GM18505 (cell line): ENCODE data around the gene GMDS.

ENCODE experiments used
- ATAC-seq: cut with Tn5 transposase; IDR thresholded peaks from one replicate; pipeline ENCODE4 v1.9.1; 2021; ENCODE audit not compliant: unreplicated experiment
- POLR2A ChIP-seq: IDR thresholded peaks from 4 replicates; pipeline ENCODE4 v1.6.1; 2011; ENCODE audit warnings: borderline replicate concordance; ENCODE audit not compliant: insufficient read depth, insufficient read length; ENCODE audit errors: extremely low read depth

Gene GMDS

GRCh38 chr6:1603708-1604107, 641.7 kb downstream of the GMDS start:
- no peak for TF ChIP-seq POLR2A
- no peak for ATAC-seq

- TF ChIP-seq POLR2A = no peak
- ATAC-seq = no peak
Measured at GRCh38 chr6:1602049-1602713, 643.2 kb downstream of the GMDS start.

- no peak for TF ChIP-seq POLR2A
- no peak for ATAC-seq
Measured at GRCh38 chr6:1601158-1602048, 644.0 kb downstream of the GMDS start.

DNA sequence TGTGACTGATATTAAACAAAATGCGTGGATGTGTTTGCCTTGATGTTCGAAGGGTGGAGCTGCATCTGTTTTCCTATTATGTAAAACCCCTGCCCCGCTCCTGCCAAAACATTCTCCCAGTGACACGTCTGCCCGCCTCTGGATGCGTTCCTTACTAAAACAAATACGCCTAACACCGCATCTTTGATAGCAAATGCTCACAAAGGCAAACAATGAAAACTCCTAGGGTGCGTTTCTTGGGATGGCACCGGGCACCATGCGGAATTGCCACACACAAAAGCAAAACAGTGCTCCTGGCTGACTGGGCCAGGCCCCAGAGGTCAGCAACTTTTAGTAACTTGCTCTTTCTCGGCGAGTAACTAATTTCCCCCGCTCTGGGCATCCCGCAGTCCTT, 644.6 kb downstream of the GMDS start:
- no peak for ATAC-seq
- TF ChIP-seq POLR2A = no peak

DNA sequence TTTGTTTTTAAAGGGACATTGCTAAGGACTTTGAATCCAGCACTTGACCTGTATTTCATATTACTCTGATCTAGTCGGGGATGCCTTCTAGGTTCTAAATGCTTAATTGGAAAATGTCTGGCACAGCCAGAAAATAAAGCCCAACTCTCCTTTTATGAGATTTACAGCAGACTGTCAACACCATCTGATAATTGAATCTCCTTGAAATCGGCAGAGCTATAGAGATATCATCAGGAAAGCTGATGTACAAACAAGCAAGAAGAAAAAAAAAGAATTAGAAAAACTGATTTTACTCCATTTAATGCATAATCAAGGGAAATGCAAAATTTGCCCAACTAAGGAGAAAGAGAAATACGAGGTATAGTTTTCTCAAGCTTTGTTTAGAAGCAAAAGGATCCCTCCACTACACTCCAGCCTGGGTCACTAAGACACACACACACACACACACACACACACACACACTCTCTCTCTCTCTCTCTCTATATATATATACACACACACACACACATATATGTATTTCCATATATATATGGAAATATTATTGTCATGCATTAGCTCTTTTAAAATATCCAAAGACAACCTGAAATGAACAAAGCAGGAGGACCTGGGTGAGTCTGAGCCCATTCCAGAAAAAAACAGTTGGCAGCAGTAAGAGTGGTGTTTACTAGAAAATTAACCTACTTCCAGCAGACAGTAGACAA, 645.2 kb downstream of the GMDS start:
- no peak for ATAC-seq
- no peak for TF ChIP-seq POLR2A

DNA sequence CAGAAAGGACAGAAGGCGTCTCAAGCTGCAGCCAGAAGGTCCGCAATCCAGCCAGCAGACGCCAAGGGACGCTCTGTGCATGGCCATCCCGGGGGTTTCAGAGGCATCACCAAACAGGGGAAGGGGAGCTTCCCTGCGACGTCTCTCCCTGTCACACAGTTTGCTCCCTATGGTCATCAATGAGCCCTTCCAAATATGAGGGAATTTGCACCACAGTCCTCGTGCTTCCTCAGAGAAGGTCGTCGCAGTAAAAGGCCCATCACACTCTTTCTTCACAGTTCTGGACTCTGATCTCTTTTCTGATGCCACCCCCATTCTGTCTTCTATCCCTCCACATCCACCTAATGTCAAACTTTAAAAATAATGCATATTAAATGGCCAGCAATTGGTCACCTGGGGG, 645.9 kb downstream of the GMDS start:
- ATAC-seq = no peak
- no peak for TF ChIP-seq POLR2A

DNA sequence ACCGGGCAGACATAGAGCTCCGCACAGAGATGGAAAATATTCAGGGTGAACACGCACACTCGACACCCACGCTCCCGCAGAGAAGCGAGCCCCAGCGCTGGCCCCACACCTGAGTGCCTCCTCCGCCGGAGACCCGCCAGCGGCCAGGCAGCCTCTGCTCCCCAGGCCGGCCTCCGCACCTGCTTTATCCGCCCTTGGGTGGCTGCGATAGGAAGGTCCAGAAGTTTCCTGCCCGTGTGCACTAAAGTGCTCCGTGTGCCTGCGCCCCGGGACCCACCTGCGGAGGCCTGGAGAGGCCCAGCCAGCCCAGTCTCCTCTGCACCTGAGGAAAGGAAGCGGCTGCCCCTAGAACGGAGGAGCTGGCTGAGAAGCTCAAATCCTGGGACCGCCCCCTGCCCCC, 646.5 kb downstream of the GMDS start:
- ATAC-seq = no peak
- TF ChIP-seq POLR2A = no peak

- ATAC-seq = no peak
- no peak for TF ChIP-seq POLR2A
Measured at GRCh38 chr6:1598433-1598832, 647.0 kb downstream of the GMDS start.

- no peak for ATAC-seq
- no peak for TF ChIP-seq POLR2A
Measured at GRCh38 chr6:1597924-1598323, 647.5 kb downstream of the GMDS start.

GRCh38 chr6:1597121-1597744, 648.2 kb downstream of the GMDS start:
- no peak for TF ChIP-seq POLR2A
- ATAC-seq = no peak

DNA sequence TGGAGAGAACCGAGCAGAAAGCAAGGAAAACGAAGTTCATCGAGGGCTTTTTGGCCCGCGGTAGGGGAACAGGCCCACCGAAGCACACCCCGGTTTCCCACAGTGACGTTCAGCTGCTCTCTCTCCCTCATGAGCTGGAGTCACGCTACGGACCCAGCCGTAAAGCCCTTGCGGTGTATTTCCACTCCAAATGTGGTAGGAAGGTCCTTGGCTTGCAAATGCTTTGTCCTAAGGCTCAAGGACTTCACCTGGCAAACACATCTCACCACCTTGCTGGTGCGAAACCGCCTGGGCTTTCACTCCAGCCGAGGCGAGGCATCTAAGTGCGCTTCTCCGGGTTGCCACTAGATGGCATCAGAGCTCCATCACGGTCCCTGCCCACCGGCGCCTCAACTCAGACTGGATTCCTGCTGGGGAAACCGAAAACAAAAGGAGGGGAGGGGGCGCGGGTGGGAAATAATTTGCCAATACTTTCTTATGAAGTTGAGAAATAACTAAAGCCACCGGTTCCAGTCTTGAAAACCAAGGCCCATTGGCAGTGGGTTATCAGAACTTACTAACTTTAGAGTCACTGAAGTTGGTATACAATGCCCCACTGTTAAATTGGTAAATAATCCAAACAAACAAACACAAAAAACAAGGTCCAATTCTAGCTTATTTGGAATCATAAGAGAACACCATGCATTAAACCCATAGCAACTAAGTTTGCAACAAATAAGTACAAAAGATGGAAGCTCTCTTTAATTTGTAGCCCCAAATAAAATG, 649.1 kb downstream of the GMDS start:
- ATAC-seq = no peak
- TF ChIP-seq POLR2A = no peak

DNA sequence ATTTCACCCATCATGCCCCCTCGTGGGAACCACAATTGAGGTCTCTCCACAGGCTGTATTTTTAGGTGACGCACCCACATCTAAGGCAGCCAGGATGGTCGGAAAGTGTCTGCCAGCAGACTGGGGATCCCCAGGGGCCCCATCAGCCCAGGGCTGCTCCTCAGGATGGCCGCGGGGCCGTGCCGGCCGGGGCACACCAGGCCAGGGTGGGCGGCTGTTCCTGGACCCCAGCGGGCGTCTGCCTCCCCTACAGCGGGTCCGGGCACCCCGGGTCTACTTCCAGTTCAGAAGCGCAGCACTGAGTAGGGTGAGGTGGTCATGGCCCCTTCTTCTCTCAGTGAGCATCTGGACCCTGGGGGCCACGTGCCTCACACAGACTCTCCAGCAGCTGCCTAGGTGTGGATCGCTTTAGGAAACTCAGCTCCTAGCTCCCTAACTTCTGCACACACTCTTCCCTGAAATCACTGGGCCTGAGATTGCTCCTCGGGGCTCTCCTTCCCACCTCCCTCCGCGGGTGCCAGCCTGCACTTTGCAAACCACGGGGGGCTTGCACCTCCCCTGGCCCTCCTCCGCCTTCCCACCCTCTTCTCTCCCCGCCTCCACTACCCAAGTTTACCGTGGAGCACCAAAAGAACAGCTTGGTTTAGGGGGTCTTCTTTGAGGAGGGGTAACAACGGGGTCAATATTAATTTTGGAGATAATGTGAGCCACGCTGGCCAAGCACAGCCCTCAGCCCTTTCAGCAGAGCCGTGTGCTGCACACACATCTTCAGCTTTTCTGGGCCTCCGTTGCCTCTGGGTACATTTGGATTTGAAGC, 649.9 kb downstream of the GMDS start:
- no peak for TF ChIP-seq POLR2A
- no peak for ATAC-seq
